Stimulated activated CD4-positive, alpha-beta T cell treated with anti-CD3 and anti-CD28 coated beads, Interleukin-2, amount 100 ng/mL, for 24 hours (primary cell): ENCODE data around the gene ST6GALNAC2.
"Not testable (repeated sequence)": the region's sequence is repeated elsewhere in the genome, so short reads cannot be mapped to it uniquely, and the experiment has no call there.

ENCODE experiments used
- DNase-seq, 2 donors: peaks; one replicate each; pipeline ENCODE4 v3.0.0-alpha.2; 2020

Gene ST6GALNAC2

GRCh38 chr17:76525513-76525833 lies 60.2 kb downstream of the ST6GALNAC2 start:
- DNase-seq: not testable (repeated sequence)

- DNase-seq: no peak
These were observed 60.8 kb downstream of the ST6GALNAC2 start for GRCh38 chr17:76524598-76525512.

GRCh38 chr17:76523084-76524037 lies 62.3 kb downstream of the ST6GALNAC2 start:
- peak; percentile 85 to 86 for DNase-seq

GRCh38 chr17:76521683-76522082 lies 64.0 kb downstream of the ST6GALNAC2 start:
- DNase-seq: not testable (repeated sequence)

GRCh38 chr17:76521262-76521661 lies 64.4 kb downstream of the ST6GALNAC2 start:
- DNase-seq: no peak

- DNase-seq: no peak
These were observed 66.4 kb downstream of the ST6GALNAC2 start for GRCh38 chr17:76519048-76519966.

GRCh38 chr17:76517638-76518038 lies 68.0 kb downstream of the ST6GALNAC2 start:
- no peak for DNase-seq
